Stimulated activated CD8-positive, alpha-beta memory T cell treated with anti-CD3 and anti-CD28 coated beads, Interleukin-7, amount 100 ng/mL, for 1 hour (primary cell): ENCODE measurements around the gene RAB24.
"Not testable (repeated sequence)": the region's sequence is repeated elsewhere in the genome, so short reads cannot be mapped to it uniquely, and the experiment has no call there.

Experiments
- DNase-seq, 2 donors: peaks; one replicate each; pipeline ENCODE4 v3.0.0-alpha.2; 2020; ENCODE audit warnings: low read depth in 2 of 2

The RAB24 gene

GRCh38 chr5:177293819-177294581, 9.5 kb downstream of the RAB24 start:
- DNase-seq, result no peak

GRCh38 chr5:177291735-177292134, 11.8 kb downstream of the RAB24 start:
- DNase-seq, result no peak

GRCh38 chr5:177290816-177291596, 12.5 kb downstream of the RAB24 start:
- DNase-seq, result no peak

GRCh38 chr5:177288191-177288590, 15.3 kb downstream of the RAB24 start:
- no peak for DNase-seq

- DNase-seq, result no peak
Measured at GRCh38 chr5:177276886-177277285, 26.6 kb downstream of the RAB24 start.

- DNase-seq, result no peak
Measured at GRCh38 chr5:177275883-177276282, 27.6 kb downstream of the RAB24 start.

GRCh38 chr5:177271113-177271512, 32.4 kb downstream of the RAB24 start:
- DNase-seq, result no peak

GRCh38 chr5:177270653-177271052, 32.9 kb downstream of the RAB24 start:
- no peak for DNase-seq

- no peak for DNase-seq
Measured at GRCh38 chr5:177269976-177270375, 33.5 kb downstream of the RAB24 start.

GRCh38 chr5:177269232-177269895, 34.2 kb downstream of the RAB24 start:
- DNase-seq, result no peak

- DNase-seq, result no peak
Measured at GRCh38 chr5:177265395-177265794, 38.1 kb downstream of the RAB24 start.

- DNase-seq, result no peak
Measured at GRCh38 chr5:177264178-177264577, 39.3 kb downstream of the RAB24 start.

GRCh38 chr5:177261510-177261909, 42.0 kb downstream of the RAB24 start:
- no peak for DNase-seq

GRCh38 chr5:177260961-177261360, 42.6 kb downstream of the RAB24 start:
- DNase-seq, result no peak

GRCh38 chr5:177258711-177259110, 44.8 kb downstream of the RAB24 start:
- not testable (repeated sequence) for DNase-seq

- no peak for DNase-seq
Measured at GRCh38 chr5:177256296-177256695, 47.2 kb downstream of the RAB24 start.

- DNase-seq, result no peak
Measured at GRCh38 chr5:177253252-177253651, 50.3 kb downstream of the RAB24 start.
